Thyroid gland (tissue), 4 donors: ENCODE data around the gene PARVB. TPM values are rescaled to one million over a fixed set of nuclear protein-coding genes. Genes with fewer than 3 reads are reported as not detected.
A peak's percentile ranks its signal among the peaks of the same experiment; 100 is the strongest.

Experiments used
- DNase-seq, 2 donors: peaks; one replicate each; pipeline ENCODE4 v3.0.0-alpha.2; 2019
- H3K27ac ChIP-seq, 3 donors: fragments of 200-600 bp; sonication (generic); 1 replicate in 2 of 3; 2 replicates in 1 of 3; pipeline ENCODE4 v1.5.1; 2016 to 2019; ENCODE audit warnings: mild to moderate bottlenecking in 1 of 3, moderate library complexity in 1 of 3
- H3K27me3 ChIP-seq: fragments of 200-600 bp; sonication (generic); one replicate; pipeline ENCODE4 v1.5.1; 2019
- H3K36me3 ChIP-seq, 2 donors: fragments of 200-600 bp; sonication (generic); one replicate each; pipeline ENCODE4 v1.5.1; 2016 to 2019
- H3K4me1 ChIP-seq, 2 donors: fragments of 200-600 bp; sonication (generic); one replicate each; pipeline ENCODE4 v1.5.1; 2017 to 2019
- H3K4me3 ChIP-seq, 3 donors: fragments of 200-600 bp; sonication (generic); replicated peaks in 1 of 3; 1 replicate in 2 of 3; 2 replicates in 1 of 3; pipeline ENCODE4 v1.5.1; 2016; ENCODE audit warnings: mild to moderate bottlenecking in 1 of 3
- H3K9me3 ChIP-seq: fragments of 200-600 bp; sonication (generic); one replicate; pipeline ENCODE4 v1.5.1; 2017
- POLR2A ChIP-seq, 2 donors: fragments of 450-650 bp; IDR thresholded peaks; one replicate each; pipeline ENCODE4 v1.6.1; 2017; ENCODE audit warnings: antibody characterized with exemption in 2 of 2, mild to moderate bottlenecking in 2 of 2, moderate library complexity in 1 of 2
- WGBS, 2 donors: methylation state at CpG; one replicate each; pipeline ENCODE4 v1.1.5; 2017; 5-methylcytosine and 5-hydroxymethylcytosine counted together
- intact Hi-C: fragments of 100-400 bp; cut with DNase I; formaldehyde crosslinking; loops from one replicate; pipeline ENCODE4 v1.15.1; 2023
- total RNA-seq, 4 donors: library from RNA; depleted of rRNA; stranded (reverse); fragments of >200 nt; gene quantifications; one replicate each; pipeline ENCODE4 v1.2.3, GENCODE V29; 2016
- TF ChIP-seq, protein P1 (sequence below), 6 experiments: fragments of 200-600 bp in 3 of 6; fragments of 450-650 bp in 3 of 6; sonication (generic) in 3 of 6; IDR thresholded peaks; one replicate each; pipeline ENCODE4 v1.5.1; 2016 to 2019; ENCODE audit warnings: antibody characterized with exemption in 6 of 6, mild to moderate bottlenecking in 2 of 6, inconsistent platforms in 1 of 6, moderate library complexity in 1 of 6

The PARVB gene
- total RNA-seq, 4 donors from 2014 or later = 6.7 to 34.9 (median 11.0) TPM

DNA sequence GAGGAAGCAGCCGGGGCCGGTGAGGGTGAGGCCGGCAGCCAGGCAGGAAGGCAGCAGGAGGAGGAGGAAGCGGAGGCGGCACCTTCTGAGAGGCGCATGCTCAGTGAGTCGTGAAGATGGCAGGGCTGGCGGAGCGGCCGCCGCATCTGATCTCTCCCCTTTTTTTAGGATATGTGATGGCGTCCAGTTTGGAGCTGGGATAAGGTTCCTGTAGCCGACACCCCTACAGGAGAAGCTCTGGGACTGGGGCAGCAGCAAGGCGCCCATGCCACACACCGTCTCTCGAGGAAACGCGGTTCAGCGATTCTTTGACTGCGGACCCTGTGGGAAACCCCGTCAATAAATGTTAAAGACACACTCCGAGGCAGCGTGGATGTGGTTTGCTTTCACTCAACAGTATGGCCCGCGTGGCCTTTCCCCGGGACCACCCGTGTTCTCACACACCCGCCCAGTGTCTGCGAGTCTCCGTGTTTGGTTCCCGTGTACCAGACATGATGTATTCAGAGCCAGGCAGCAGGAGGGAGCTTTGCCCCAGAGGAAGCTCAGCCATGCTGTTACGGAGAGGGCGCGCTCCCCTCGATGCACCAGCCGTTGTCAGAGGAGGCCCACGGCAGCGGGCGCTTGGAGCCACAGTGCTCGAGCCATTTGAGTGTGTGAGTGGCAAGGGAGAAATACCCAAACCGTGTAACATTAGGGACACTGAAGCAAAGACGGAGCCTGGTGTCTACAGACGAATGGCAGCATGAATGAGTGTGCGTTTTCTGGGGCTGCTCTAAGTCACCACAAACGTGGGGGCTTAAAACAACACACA, 27.7 kb upstream of the PARVB start:
- peaks cover 28 to 32% of the 10 kb centered on the region in 2 donors for H3K36me3 ChIP-seq
- no peak overlapping the region for H3K4me3 ChIP-seq
- TF ChIP-seq POLR2A (IDR thresholded peaks at IDR 0.05) = no peak
- TF ChIP-seq, protein P1, sequence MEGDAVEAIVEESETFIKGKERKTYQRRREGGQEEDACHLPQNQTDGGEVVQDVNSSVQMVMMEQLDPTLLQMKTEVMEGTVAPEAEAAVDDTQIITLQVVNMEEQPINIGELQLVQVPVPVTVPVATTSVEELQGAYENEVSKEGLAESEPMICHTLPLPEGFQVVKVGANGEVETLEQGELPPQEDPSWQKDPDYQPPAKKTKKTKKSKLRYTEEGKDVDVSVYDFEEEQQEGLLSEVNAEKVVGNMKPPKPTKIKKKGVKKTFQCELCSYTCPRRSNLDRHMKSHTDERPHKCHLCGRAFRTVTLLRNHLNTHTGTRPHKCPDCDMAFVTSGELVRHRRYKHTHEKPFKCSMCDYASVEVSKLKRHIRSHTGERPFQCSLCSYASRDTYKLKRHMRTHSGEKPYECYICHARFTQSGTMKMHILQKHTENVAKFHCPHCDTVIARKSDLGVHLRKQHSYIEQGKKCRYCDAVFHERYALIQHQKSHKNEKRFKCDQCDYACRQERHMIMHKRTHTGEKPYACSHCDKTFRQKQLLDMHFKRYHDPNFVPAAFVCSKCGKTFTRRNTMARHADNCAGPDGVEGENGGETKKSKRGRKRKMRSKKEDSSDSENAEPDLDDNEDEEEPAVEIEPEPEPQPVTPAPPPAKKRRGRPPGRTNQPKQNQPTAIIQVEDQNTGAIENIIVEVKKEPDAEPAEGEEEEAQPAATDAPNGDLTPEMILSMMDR (IDR thresholded peaks at IDR 0.05) = no peak
- H3K27ac ChIP-seq = no peak overlapping the region
- no peaks in the 10 kb centered on the region for H3K27me3 ChIP-seq
- 86 to 89% methylated on average over 45 of the region's 45 CpGs for whole genome bisulfite sequencing, 2 donors
- H3K9me3 ChIP-seq = no peaks in the 10 kb centered on the region
- peak; percentile 13 to 21 for DNase-seq
- no peaks in the 10 kb centered on the region for H3K4me1 ChIP-seq
- intact Hi-C loops = loop anchor here (5.0 kb wide), 2 partner anchors 86 to 621 kb away; no protein-coding TSS in a partner anchor

- H3K4me1 ChIP-seq = no peaks in the 10 kb centered on the region
- H3K9me3 ChIP-seq = no peaks in the 10 kb centered on the region
- intact Hi-C loops = loop anchor here (5.0 kb wide), 2 partner anchors 85 to 620 kb away; no protein-coding TSS in a partner anchor
- TF ChIP-seq, protein P1 (IDR thresholded peaks at IDR 0.05) = no peak
- peaks cover 27 to 28% of the 10 kb centered on the region in 2 donors for H3K36me3 ChIP-seq
- no peak overlapping the region for H3K27ac ChIP-seq
- no peaks in the 10 kb centered on the region for H3K27me3 ChIP-seq
- WGBS, 2 donors = 83 to 92% methylated on average over 7 to 8 of the region's 8 CpGs
- no peak overlapping the region for H3K4me3 ChIP-seq
- DNase-seq = no peak
These were observed 27.2 kb upstream of the PARVB start for GRCh38 chr22:43996981-43997265.

DNA sequence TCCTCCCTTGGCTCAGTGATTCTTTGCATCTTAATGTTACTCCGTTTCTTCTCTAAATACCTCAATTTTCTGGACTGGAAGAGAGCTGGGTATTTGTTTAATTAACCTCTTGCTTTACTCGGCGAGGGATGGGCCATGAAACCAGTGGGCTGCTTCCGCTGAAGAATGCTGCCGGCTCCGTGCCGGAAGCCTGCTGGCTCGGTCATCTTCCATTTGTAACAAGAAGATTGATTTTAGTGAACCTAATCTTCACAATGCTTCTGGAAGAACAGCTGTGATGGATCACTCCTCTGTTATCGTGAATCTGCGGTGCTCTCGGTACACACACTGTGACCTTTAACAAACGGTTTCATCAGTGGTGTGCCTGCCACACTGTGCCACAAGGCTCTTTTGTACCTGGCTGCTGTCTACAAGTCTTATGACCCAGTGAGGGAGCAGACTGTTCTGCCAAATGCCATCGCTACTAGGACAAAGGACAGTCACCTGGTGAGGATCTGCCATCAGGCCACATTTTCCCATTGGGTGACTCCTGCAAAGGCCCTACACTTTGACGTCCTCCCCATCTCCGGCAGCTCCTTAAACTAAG, 25.3 kb upstream of the PARVB start:
- no peaks in the 10 kb centered on the region for H3K4me1 ChIP-seq
- no peaks in the 10 kb centered on the region for H3K9me3 ChIP-seq
- DNase-seq = no peak
- no peaks in the 10 kb centered on the region for H3K27me3 ChIP-seq
- peaks cover 17 to 19% of the 10 kb centered on the region in 2 donors for H3K36me3 ChIP-seq
- TF ChIP-seq, protein P1 (IDR thresholded peaks at IDR 0.05) = no peak
- TF ChIP-seq POLR2A (IDR thresholded peaks at IDR 0.05) = no peak
- intact Hi-C loops = loop anchor here (5.0 kb wide), 2 partner anchors 84 to 619 kb away; no protein-coding TSS in a partner anchor
- H3K27ac ChIP-seq = no peak overlapping the region
- H3K4me3 ChIP-seq = no peak overlapping the region
- WGBS, 2 donors = 88 to 91% methylated on average over 15 of the region's 15 CpGs

DNA sequence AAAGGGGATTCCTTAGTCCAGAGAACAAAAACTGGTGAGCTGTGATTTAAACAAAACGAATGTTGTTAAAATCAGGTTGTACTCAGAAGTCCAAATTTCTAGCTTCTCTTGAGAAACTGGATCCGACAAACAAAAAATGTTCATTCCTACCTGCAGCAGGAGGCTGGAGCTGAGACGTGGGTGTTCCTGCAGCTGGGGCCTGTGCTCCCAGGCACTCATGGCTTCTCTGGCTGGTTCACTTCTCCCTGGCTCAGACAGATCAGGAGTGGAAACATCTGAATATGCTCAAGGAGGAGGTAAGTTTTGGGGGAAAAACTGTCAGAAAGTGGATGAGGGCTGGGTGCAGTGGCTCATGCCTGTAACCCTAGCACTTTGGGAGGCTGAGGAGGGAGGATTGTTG, 24.7 kb upstream of the PARVB start:
- Histone ChIP-seq H3K4me1 (no peaks in the 10 kb centered on the region), H3K27me3 (no peaks in the 10 kb centered on the region), H3K9me3 (no peaks in the 10 kb centered on the region), H3K27ac (no peak overlapping the region), H3K36me3 (peaks cover 17 to 19% of the 10 kb centered on the region in 2 donors), H3K4me3 (no peak overlapping the region)
- WGBS, 2 donors = 93 to 98% methylated on average over 3 of the region's 3 CpGs
- no peak for DNase-seq
- TF ChIP-seq, protein P1 (IDR thresholded peaks at IDR 0.05) = no peak
- TF ChIP-seq POLR2A (IDR thresholded peaks at IDR 0.05) = no peak
- intact Hi-C loops = loop anchor here (5.0 kb wide), 2 partner anchors 83 to 618 kb away; no protein-coding TSS in a partner anchor

GRCh38 chr22:44000123-44000522, 24.0 kb upstream of the PARVB start:
- H3K4me1 ChIP-seq = no peaks in the 10 kb centered on the region
- no peaks in the 10 kb centered on the region for H3K9me3 ChIP-seq
- peaks cover 14 to 19% of the 10 kb centered on the region in 2 donors for H3K36me3 ChIP-seq
- no peaks in the 10 kb centered on the region for H3K27me3 ChIP-seq
- H3K27ac ChIP-seq = no peak overlapping the region
- intact Hi-C loops = no loop called here
- TF ChIP-seq, protein P1 (IDR thresholded peaks at IDR 0.05) = no peak
- no peak for TF ChIP-seq POLR2A (IDR thresholded peaks at IDR 0.05)
- DNase-seq = no peak
- H3K4me3 ChIP-seq = no peak overlapping the region
- WGBS, 2 donors = 98% methylated on average over 4 of the region's 4 CpGs
